Measurements from ENCODE around the gene RBAK. TPM values are rescaled to one million over a fixed set of nuclear protein-coding genes. Genes with fewer than 3 reads are reported as not detected.

The RBAK gene
- total RNA-seq, 1 experiment from 2014 or later, result 18.5 TPM

- H3K4me1 Mint-ChIP-seq, result peaks cover 0 to 5% of the 10 kb centered on the region in 2 experiments; a peak in 3 of 4 replicates
- peaks cover 17 to 43% (median 26%) of the 10 kb centered on the region in 3 experiments; a peak in 6 of 7 replicates for H3K36me3 Mint-ChIP-seq (ENCODE audit: insufficient read depth in 1 of 3, low read depth in 3 of 3)
- no peak overlapping the region for H3T11ph ChIP-seq (ENCODE audit: low read length)
- no peak overlapping the region for H4K91ac ChIP-seq (ENCODE audit: insufficient read length, low read depth, low read length)
- H2BK5ac ChIP-seq (ENCODE audit: insufficient read length, low read length), result no peak overlapping the region
- no peak overlapping the region for H3K9ac ChIP-seq (ENCODE audit: extremely low read depth, insufficient read length, low read length)
- H3K79me2 ChIP-seq (ENCODE audit: insufficient read depth, low read length), result no peaks in the 10 kb centered on the region
- H3K23ac ChIP-seq (ENCODE audit: insufficient read length, low read depth, low read length), result no peak overlapping the region
- H3K4ac ChIP-seq (ENCODE audit: low read depth, low read length), result no peak overlapping the region
- H3K18ac ChIP-seq (ENCODE audit: insufficient read length, low read depth, low read length), result no peak overlapping the region
- no peak overlapping the region for H2BK15ac ChIP-seq (ENCODE audit: low read depth, low read length)
- H3K4me2 ChIP-seq (ENCODE audit: insufficient read depth, insufficient read length, low read length), result no peak overlapping the region
- DNase-seq, result no peak
- no peak overlapping the region for H3K56ac ChIP-seq (ENCODE audit: insufficient read length, low read depth, low read length)
- TF ChIP-seq, protein P1, sequence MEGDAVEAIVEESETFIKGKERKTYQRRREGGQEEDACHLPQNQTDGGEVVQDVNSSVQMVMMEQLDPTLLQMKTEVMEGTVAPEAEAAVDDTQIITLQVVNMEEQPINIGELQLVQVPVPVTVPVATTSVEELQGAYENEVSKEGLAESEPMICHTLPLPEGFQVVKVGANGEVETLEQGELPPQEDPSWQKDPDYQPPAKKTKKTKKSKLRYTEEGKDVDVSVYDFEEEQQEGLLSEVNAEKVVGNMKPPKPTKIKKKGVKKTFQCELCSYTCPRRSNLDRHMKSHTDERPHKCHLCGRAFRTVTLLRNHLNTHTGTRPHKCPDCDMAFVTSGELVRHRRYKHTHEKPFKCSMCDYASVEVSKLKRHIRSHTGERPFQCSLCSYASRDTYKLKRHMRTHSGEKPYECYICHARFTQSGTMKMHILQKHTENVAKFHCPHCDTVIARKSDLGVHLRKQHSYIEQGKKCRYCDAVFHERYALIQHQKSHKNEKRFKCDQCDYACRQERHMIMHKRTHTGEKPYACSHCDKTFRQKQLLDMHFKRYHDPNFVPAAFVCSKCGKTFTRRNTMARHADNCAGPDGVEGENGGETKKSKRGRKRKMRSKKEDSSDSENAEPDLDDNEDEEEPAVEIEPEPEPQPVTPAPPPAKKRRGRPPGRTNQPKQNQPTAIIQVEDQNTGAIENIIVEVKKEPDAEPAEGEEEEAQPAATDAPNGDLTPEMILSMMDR (conservative IDR thresholded peaks at IDR 0.05), result no peak
- no peaks in the 10 kb centered on the region for H3K4me1 ChIP-seq (ENCODE audit: insufficient read depth, low read length)
- no peak overlapping the region for H2BK120ac ChIP-seq (ENCODE audit: low read depth, low read length, poor library complexity, severe bottlenecking)
- H2AK5ac ChIP-seq (ENCODE audit: insufficient read length, low read length), result no peak overlapping the region
- H4K8ac ChIP-seq (replicated peaks; ENCODE audit: insufficient read length, low read depth, low read length), result no peak overlapping the region
- WGBS (ENCODE audit: extremely low coverage, insufficient read length, low lambda C conversion rate), result no CpG with 5 or more reads among the region's 4 CpGs
- no peak overlapping the region for H3K27ac ChIP-seq (ENCODE audit: insufficient read length, low read depth, low read length)
- H3K4me3 Mint-ChIP-seq, result no peak overlapping the region
- no peaks in the 10 kb centered on the region for H4K20me1 ChIP-seq (ENCODE audit: control insufficient read depth, insufficient read depth, insufficient read length)
- H2BK20ac ChIP-seq (ENCODE audit: low read depth, low read length, poor library complexity, severe bottlenecking), result no peak overlapping the region
- no peaks in the 10 kb centered on the region for H3K9me3 ChIP-seq (ENCODE audit: control insufficient read depth, low read depth, low read length)
- no peaks in the 10 kb centered on the region for H3K9me3 Mint-ChIP-seq
- H3K27me3 Mint-ChIP-seq (ENCODE audit: low read depth), result no peaks in the 10 kb centered on the region
- no peak overlapping the region for H3K27ac Mint-ChIP-seq
- no peak overlapping the region for H2AFZ ChIP-seq (ENCODE audit: low read length)
- no peak overlapping the region for H2BK12ac ChIP-seq (ENCODE audit: insufficient read length, low read depth, low read length)
- no peaks in the 10 kb centered on the region for H3K23me2 ChIP-seq (ENCODE audit: insufficient read length, low read depth, low read length, poor library complexity, severe bottlenecking)
- H4K5ac ChIP-seq (ENCODE audit: insufficient read length, low read depth, low read length), result no peak overlapping the region
- no peaks in the 10 kb centered on the region for H3K27me3 ChIP-seq (ENCODE audit: insufficient read depth, low read length)
- no peaks in the 10 kb centered on the region for H3K79me1 ChIP-seq (ENCODE audit: insufficient read depth, low read depth, low read length, poor library complexity, severe bottlenecking)
- no peak overlapping the region for H3K14ac ChIP-seq (ENCODE audit: insufficient read depth, low read length)
These were observed 44.7 kb upstream of the RBAK start for GRCh38 chr7:5001003-5001402.

Measured in H9 (cell line).